ENCODE data around the gene INF2. TPM values are rescaled to one million over a fixed set of nuclear protein-coding genes. Genes with fewer than 3 reads are reported as not detected.
A peak's percentile ranks its signal among the peaks of the same experiment; 100 is the strongest.

The INF2 gene
- 100 to 1,000 TPM in 5 of 6 donors, 10 to 100 TPM in 1; 65.2 to 259 (median 131) TPM for total RNA-seq

DNA sequence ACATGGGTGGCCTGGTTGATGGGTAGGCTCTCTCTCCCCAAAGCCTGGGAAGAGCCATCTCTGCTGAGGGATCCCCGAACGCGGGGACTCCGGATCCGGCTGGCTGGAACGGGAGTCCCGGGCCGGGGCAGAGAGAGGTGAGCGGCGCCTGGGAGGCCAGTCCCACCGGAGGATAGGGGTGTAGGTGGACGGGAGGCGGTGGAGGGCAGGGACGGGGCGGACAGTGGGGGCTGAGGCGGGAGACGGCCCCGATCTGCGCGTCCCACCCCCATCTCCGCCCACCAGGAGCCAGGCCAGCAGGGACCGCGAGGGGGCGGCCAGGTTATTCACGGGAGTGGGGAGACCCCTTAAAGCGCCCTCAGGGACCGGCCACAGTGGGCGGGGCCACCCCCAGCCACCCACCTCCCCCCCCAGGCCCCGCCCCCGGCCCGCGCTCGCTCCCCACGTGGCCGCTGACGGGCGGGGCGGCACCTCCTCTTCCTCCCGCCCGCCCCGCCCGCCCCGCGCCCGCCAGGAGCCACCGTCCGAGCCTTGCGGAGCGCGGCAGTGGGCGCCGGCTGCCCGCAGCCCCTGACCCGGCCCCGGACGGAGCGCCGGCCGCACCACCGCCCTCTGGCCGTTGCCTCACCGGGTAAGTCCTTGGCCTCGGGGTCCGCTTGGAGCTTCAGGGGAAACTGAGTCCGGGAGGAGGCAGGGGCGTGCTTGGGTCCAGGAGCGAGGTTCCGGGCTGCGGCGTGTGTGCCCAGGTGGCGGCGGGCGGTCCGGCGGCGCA lies at the start of gene INF2:
Gene INF2, plus strand, starts transcription at position 510 of the 772 bp plus-strand sequence. CDS start 11,748 bp downstream, outside the sequence.
- peak; percentile 59 to 94 for DNase-seq

GRCh38 chr14:104639885-104640548 lies 49.4 kb upstream of the INF2 start:
- H3K9me3 ChIP-seq: peaks cover 0 to under 1% (median 0%) of the 10 kb centered on the region in 4 donors
- 9 to 67% methylated on average over 1 to 12 of the region's 24 CpGs for WGBS, 2 donors
- H3K27ac ChIP-seq: no peak overlapping the region
- TF ChIP-seq POLR2AphosphoS5 (IDR thresholded peaks at IDR 0.05): no peak
- TF ChIP-seq, protein P1, sequence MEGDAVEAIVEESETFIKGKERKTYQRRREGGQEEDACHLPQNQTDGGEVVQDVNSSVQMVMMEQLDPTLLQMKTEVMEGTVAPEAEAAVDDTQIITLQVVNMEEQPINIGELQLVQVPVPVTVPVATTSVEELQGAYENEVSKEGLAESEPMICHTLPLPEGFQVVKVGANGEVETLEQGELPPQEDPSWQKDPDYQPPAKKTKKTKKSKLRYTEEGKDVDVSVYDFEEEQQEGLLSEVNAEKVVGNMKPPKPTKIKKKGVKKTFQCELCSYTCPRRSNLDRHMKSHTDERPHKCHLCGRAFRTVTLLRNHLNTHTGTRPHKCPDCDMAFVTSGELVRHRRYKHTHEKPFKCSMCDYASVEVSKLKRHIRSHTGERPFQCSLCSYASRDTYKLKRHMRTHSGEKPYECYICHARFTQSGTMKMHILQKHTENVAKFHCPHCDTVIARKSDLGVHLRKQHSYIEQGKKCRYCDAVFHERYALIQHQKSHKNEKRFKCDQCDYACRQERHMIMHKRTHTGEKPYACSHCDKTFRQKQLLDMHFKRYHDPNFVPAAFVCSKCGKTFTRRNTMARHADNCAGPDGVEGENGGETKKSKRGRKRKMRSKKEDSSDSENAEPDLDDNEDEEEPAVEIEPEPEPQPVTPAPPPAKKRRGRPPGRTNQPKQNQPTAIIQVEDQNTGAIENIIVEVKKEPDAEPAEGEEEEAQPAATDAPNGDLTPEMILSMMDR (IDR thresholded peaks at IDR 0.05): peak; percentile 67 to 87 (median 83)
- no peaks in the 10 kb centered on the region for H3K36me3 ChIP-seq
- ATAC-seq (ENCODE audit: low FRiP score in 2 of 2) (peak; percentile 54 to 77), DNase-seq (peak; percentile 48 to 92)
- no peak overlapping the region for H3K4me3 ChIP-seq
- peaks cover 0 to 5% (median 0%) of the 10 kb centered on the region in 4 donors for H3K27me3 ChIP-seq
- peaks cover 0 to 5% (median 2%) of the 10 kb centered on the region in 4 donors for H3K4me1 ChIP-seq

More for the DNA sequence above, at the start of gene INF2:
- peaks cover 0 to 7% (median 2%) of the 10 kb centered on the region in 4 donors for H3K36me3 ChIP-seq
- H3K27me3 ChIP-seq: no peaks in the 10 kb centered on the region
- peak within 1 kb of the TSS; percentile 80 to 99 (median 90) for H3K4me3 ChIP-seq
- H3K9me3 ChIP-seq: no peaks in the 10 kb centered on the region
- peaks cover 55 to 75% (median 62%) of the 10 kb centered on the region in 4 donors for H3K4me1 ChIP-seq
- peak in 1 of 2 donors; percentile 18 for TF ChIP-seq POLR2AphosphoS5 (IDR thresholded peaks at IDR 0.05)
- TF ChIP-seq EP300 (IDR thresholded peaks at IDR 0.05): no peak
- TF ChIP-seq, protein P1 (IDR thresholded peaks at IDR 0.05): no peak
- TF ChIP-seq POLR2A (IDR thresholded peaks at IDR 0.05): peak in 1 of 4 donors; percentile 50
- ATAC-seq (ENCODE audit: low FRiP score in 2 of 2): peak; percentile 54 to 87
- WGBS, 2 donors: 0 to 10% methylated on average over 3 to 24 of the region's 76 CpGs
- peak within 1 kb of the TSS; percentile 75 to 89 (median 88) for H3K27ac ChIP-seq

DNA sequence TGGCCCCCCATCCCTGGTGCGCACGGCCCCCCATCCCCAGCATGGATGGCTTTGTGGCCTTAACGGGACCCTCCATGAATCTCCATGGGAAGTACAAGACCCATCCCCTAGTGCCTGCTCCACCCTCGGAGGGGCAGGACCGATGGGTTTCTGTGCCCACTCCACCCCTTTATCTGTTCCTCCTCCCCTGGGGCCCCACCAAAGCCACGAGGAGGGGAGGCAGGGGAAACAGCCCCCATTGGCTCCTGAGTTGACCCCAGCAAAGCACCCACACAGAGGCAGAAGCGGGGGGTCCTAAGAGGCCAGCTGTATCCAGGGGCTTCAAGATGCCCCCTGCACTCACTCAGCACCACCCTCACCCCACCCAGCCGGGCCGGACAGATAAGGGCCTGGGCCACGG lies 48.7 kb upstream of the INF2 start:
- Histone ChIP-seq H3K9me3 (peaks cover 0 to 6% (median 2%) of the 10 kb centered on the region in 4 donors), H3K36me3 (no peaks in the 10 kb centered on the region), H3K27me3 (peaks cover 0 to 5% (median 0%) of the 10 kb centered on the region in 4 donors), H3K4me3 (no peak overlapping the region), H3K27ac (no peak overlapping the region), H3K4me1 (peaks cover 0 to 5% (median 2%) of the 10 kb centered on the region in 4 donors)
- TF ChIP-seq, protein P1 (IDR thresholded peaks at IDR 0.05): no peak
- TF ChIP-seq POLR2AphosphoS5 (IDR thresholded peaks at IDR 0.05): no peak
- TF ChIP-seq POLR2A (IDR thresholded peaks at IDR 0.05): no peak
- TF ChIP-seq EP300 (IDR thresholded peaks at IDR 0.05): no peak
- WGBS, 2 donors: 80 to 81% methylated on average over 9 to 10 of the region's 10 CpGs
- DNase-seq: no peak
- ATAC-seq (ENCODE audit: low FRiP score in 2 of 2): no peak

DNA sequence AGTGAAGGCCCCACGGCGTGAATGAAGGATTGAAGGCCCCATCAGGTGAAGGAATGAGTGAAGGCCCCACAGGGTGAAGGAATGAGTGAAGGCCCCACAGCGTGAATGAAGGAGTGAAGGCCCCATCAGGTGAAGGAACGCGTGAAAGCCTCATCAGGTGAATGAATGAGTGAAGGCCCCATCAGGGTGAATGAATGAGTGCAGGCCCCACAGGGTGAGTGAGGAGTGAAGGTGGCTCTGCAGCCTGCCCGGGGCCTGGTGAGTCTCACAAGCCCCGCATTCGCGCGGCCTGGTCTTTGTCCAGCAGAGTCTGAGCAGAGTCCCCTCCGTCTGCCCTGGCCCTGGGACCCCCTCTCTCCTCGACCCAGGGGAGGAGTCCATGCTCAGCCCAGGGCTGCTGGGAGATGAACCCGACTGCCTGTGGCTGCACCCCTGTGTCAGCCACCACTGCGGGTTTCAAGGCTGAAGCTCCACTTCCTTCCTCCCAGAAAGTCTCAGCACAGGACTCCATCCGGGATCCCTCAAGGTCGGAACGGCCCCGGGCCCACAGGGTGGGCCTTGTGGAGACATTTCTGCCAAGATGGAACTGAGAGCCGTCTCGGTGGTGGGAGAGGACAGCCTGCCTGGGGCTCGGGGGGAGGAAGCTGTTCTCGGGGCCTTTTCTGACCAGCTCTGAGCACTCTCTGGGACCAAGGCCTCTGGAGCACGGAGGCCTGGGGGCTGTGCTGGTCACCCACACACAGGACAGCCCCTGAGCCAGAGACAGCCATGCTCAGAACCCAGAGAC lies 47.5 kb upstream of the INF2 start:
- H3K4me1 ChIP-seq: peaks cover 0 to 5% (median 2%) of the 10 kb centered on the region in 4 donors
- H3K27ac ChIP-seq: no peak overlapping the region
- ATAC-seq (ENCODE audit: low FRiP score in 2 of 2): no peak
- no peaks in the 10 kb centered on the region for H3K36me3 ChIP-seq
- no peak overlapping the region for H3K4me3 ChIP-seq
- H3K9me3 ChIP-seq: peaks cover 0 to 6% (median 2%) of the 10 kb centered on the region in 4 donors
- 85 to 92% methylated on average over 11 to 23 of the region's 23 CpGs for WGBS, 2 donors
- DNase-seq: no peak
- TF ChIP-seq POLR2A (IDR thresholded peaks at IDR 0.05) (no peak), EP300 (IDR thresholded peaks at IDR 0.05) (no peak)
- TF ChIP-seq, protein P1 (IDR thresholded peaks at IDR 0.05): no peak
- H3K27me3 ChIP-seq: peaks cover 0 to 5% (median 0%) of the 10 kb centered on the region in 4 donors

All from upper lobe of left lung (tissue), 6 donors.